ENCODE measurements around the gene RC3H2. TPM values are rescaled to one million over a fixed set of nuclear protein-coding genes. Genes with fewer than 3 reads are reported as not detected.
"Not testable (repeated sequence)": the region's sequence is repeated elsewhere in the genome, so short reads cannot be mapped to it uniquely, and the experiment has no call there.

Gene RC3H2
- polyA plus RNA-seq, 2 donors, result 8.5 to 9.2 TPM

- peaks cover 6 to 10% of the 10 kb centered on the region in 2 donors for H3K36me3 ChIP-seq (ENCODE audit: control insufficient read depth in 2 of 2, insufficient read depth in 2 of 2, low read length in 1 of 2)
- H3K4me1 ChIP-seq (ENCODE audit: control insufficient read depth in 2 of 2, insufficient read depth in 2 of 2, low read length in 1 of 2), result no peaks in the 10 kb centered on the region
- 82% methylated on average over 2 of the region's 2 CpGs for WGBS, 2 donors
- H3K27ac ChIP-seq (ENCODE audit: low read depth in 2 of 2, low read length in 1 of 2), result no peak overlapping the region
- H3K9me3 ChIP-seq (ENCODE audit: control insufficient read depth in 2 of 2, insufficient read depth in 1 of 2, low read depth in 1 of 2, low read length in 1 of 2), result no peaks in the 10 kb centered on the region
- no peak overlapping the region for H3K4me3 ChIP-seq (ENCODE audit: low read depth in 1 of 2, low read length in 2 of 2)
- no peaks in the 10 kb centered on the region for H3K27me3 ChIP-seq (ENCODE audit: control insufficient read depth in 1 of 2, insufficient read depth in 2 of 2, low read length in 2 of 2)
These were observed 25.7 kb downstream of the RC3H2 start for GRCh38 chr9:122879443-122879842.

GRCh38 chr9:122875523-122875922 is 29.6 kb downstream of the RC3H2 start:
- H3K36me3 ChIP-seq (ENCODE audit: control insufficient read depth in 2 of 2, insufficient read depth in 2 of 2, low read length in 1 of 2), result peaks cover 6 to 7% of the 10 kb centered on the region in 2 donors
- 76 to 84% methylated on average over 1 of the region's 1 CpG for WGBS, 2 donors
- no peak overlapping the region for H3K27ac ChIP-seq (ENCODE audit: low read depth in 2 of 2, low read length in 1 of 2)

GRCh38 chr9:122867276-122867675 is 37.9 kb downstream of the RC3H2 start:
- H3K27ac ChIP-seq (ENCODE audit: low read depth in 2 of 2, low read length in 1 of 2); H3K27me3 ChIP-seq (ENCODE audit: control insufficient read depth in 1 of 2, insufficient read depth in 2 of 2, low read length in 2 of 2); H3K4me1 ChIP-seq (ENCODE audit: control insufficient read depth in 2 of 2, insufficient read depth in 2 of 2, low read length in 1 of 2); H3K4me3 ChIP-seq (ENCODE audit: low read depth in 1 of 2, low read length in 2 of 2); H3K9me3 ChIP-seq (ENCODE audit: control insufficient read depth in 2 of 2, insufficient read depth in 1 of 2, low read depth in 1 of 2, low read length in 1 of 2); H3K36me3 ChIP-seq (ENCODE audit: control insufficient read depth in 2 of 2, insufficient read depth in 2 of 2, low read length in 1 of 2): not testable (repeated sequence)
- 89 to 95% methylated on average over 12 of the region's 27 CpGs for WGBS, 2 donors

More at GRCh38 chr9:122875523-122875922, 29.6 kb downstream of the RC3H2 start:
- H3K4me3 ChIP-seq (ENCODE audit: low read depth in 1 of 2, low read length in 2 of 2), result no peak overlapping the region
- H3K9me3 ChIP-seq (ENCODE audit: control insufficient read depth in 2 of 2, insufficient read depth in 1 of 2, low read depth in 1 of 2, low read length in 1 of 2), result no peaks in the 10 kb centered on the region
- H3K4me1 ChIP-seq (ENCODE audit: control insufficient read depth in 2 of 2, insufficient read depth in 2 of 2, low read length in 1 of 2), result no peaks in the 10 kb centered on the region
- no peaks in the 10 kb centered on the region for H3K27me3 ChIP-seq (ENCODE audit: control insufficient read depth in 1 of 2, insufficient read depth in 2 of 2, low read length in 2 of 2)

GRCh38 chr9:122866079-122866478 is 39.1 kb downstream of the RC3H2 start:
- no CpG with 5 or more reads among the region's 5 CpGs for WGBS, 2 donors
- Histone ChIP-seq H3K9me3 (ENCODE audit: control insufficient read depth in 2 of 2, insufficient read depth in 1 of 2, low read depth in 1 of 2, low read length in 1 of 2) (no peaks in the 10 kb centered on the region), H3K4me3 (ENCODE audit: low read depth in 1 of 2, low read length in 2 of 2) (no peak overlapping the region), H3K27ac (ENCODE audit: low read depth in 2 of 2, low read length in 1 of 2) (no peak overlapping the region), H3K27me3 (ENCODE audit: control insufficient read depth in 1 of 2, insufficient read depth in 2 of 2, low read length in 2 of 2) (no peaks in the 10 kb centered on the region), H3K36me3 (ENCODE audit: control insufficient read depth in 2 of 2, insufficient read depth in 2 of 2, low read length in 1 of 2) (peaks cover 0 to 2% of the 10 kb centered on the region in 2 donors), H3K4me1 (ENCODE audit: control insufficient read depth in 2 of 2, insufficient read depth in 2 of 2, low read length in 1 of 2) (no peaks in the 10 kb centered on the region)

- 80 to 86% methylated on average over 7 of the region's 7 CpGs for WGBS, 2 donors
- Histone ChIP-seq H3K4me3 (ENCODE audit: low read depth in 1 of 2, low read length in 2 of 2) (no peak overlapping the region), H3K27me3 (ENCODE audit: control insufficient read depth in 1 of 2, insufficient read depth in 2 of 2, low read length in 2 of 2) (no peaks in the 10 kb centered on the region), H3K9me3 (ENCODE audit: control insufficient read depth in 2 of 2, insufficient read depth in 1 of 2, low read depth in 1 of 2, low read length in 1 of 2) (no peaks in the 10 kb centered on the region), H3K36me3 (ENCODE audit: control insufficient read depth in 2 of 2, insufficient read depth in 2 of 2, low read length in 1 of 2) (peaks cover 0 to 2% of the 10 kb centered on the region in 2 donors), H3K27ac (ENCODE audit: low read depth in 2 of 2, low read length in 1 of 2) (no peak overlapping the region), H3K4me1 (ENCODE audit: control insufficient read depth in 2 of 2, insufficient read depth in 2 of 2, low read length in 1 of 2) (no peaks in the 10 kb centered on the region)
These were observed 39.9 kb downstream of the RC3H2 start for GRCh38 chr9:122865300-122865699.

- Histone ChIP-seq H3K4me3 (ENCODE audit: low read depth in 1 of 2, low read length in 2 of 2) (no peak overlapping the region), H3K4me1 (ENCODE audit: control insufficient read depth in 2 of 2, insufficient read depth in 2 of 2, low read length in 1 of 2) (no peaks in the 10 kb centered on the region), H3K27me3 (ENCODE audit: control insufficient read depth in 1 of 2, insufficient read depth in 2 of 2, low read length in 2 of 2) (no peaks in the 10 kb centered on the region), H3K9me3 (ENCODE audit: control insufficient read depth in 2 of 2, insufficient read depth in 1 of 2, low read depth in 1 of 2, low read length in 1 of 2) (no peaks in the 10 kb centered on the region), H3K27ac (ENCODE audit: low read depth in 2 of 2, low read length in 1 of 2) (no peak overlapping the region), H3K36me3 (ENCODE audit: control insufficient read depth in 2 of 2, insufficient read depth in 2 of 2, low read length in 1 of 2) (peaks cover 0 to 6% of the 10 kb centered on the region in 2 donors)
- WGBS, 2 donors, result 95 to 99% methylated on average over 3 of the region's 3 CpGs
These were observed 41.8 kb downstream of the RC3H2 start for GRCh38 chr9:122863407-122863806.

GRCh38 chr9:122860319-122861142 is 44.6 kb downstream of the RC3H2 start:
- no peaks in the 10 kb centered on the region for H3K9me3 ChIP-seq (ENCODE audit: control insufficient read depth in 2 of 2, insufficient read depth in 1 of 2, low read depth in 1 of 2, low read length in 1 of 2)
- H3K27me3 ChIP-seq (ENCODE audit: control insufficient read depth in 1 of 2, insufficient read depth in 2 of 2, low read length in 2 of 2), result no peaks in the 10 kb centered on the region
- no peak overlapping the region for H3K4me3 ChIP-seq (ENCODE audit: low read depth in 1 of 2, low read length in 2 of 2)
- H3K27ac ChIP-seq (ENCODE audit: low read depth in 2 of 2, low read length in 1 of 2), result no peak overlapping the region
- H3K36me3 ChIP-seq (ENCODE audit: control insufficient read depth in 2 of 2, insufficient read depth in 2 of 2, low read length in 1 of 2), result peaks cover 0 to 8% of the 10 kb centered on the region in 2 donors
- 84% methylated on average over 8 of the region's 8 CpGs for WGBS, 2 donors
- H3K4me1 ChIP-seq (ENCODE audit: control insufficient read depth in 2 of 2, insufficient read depth in 2 of 2, low read length in 1 of 2), result no peaks in the 10 kb centered on the region

- Histone ChIP-seq H3K27ac (ENCODE audit: low read depth in 2 of 2, low read length in 1 of 2) (no peak overlapping the region), H3K27me3 (ENCODE audit: control insufficient read depth in 1 of 2, insufficient read depth in 2 of 2, low read length in 2 of 2) (no peaks in the 10 kb centered on the region), H3K4me1 (ENCODE audit: control insufficient read depth in 2 of 2, insufficient read depth in 2 of 2, low read length in 1 of 2) (no peaks in the 10 kb centered on the region), H3K36me3 (ENCODE audit: control insufficient read depth in 2 of 2, insufficient read depth in 2 of 2, low read length in 1 of 2) (peaks cover 5 to 9% of the 10 kb centered on the region in 2 donors), H3K9me3 (ENCODE audit: control insufficient read depth in 2 of 2, insufficient read depth in 1 of 2, low read depth in 1 of 2, low read length in 1 of 2) (no peaks in the 10 kb centered on the region), H3K4me3 (ENCODE audit: low read depth in 1 of 2, low read length in 2 of 2) (no peak overlapping the region)
- 93 to 98% methylated on average over 3 of the region's 3 CpGs for WGBS, 2 donors
These were observed 47.3 kb downstream of the RC3H2 start for GRCh38 chr9:122857815-122858214.

GRCh38 chr9:122852085-122852786 is 52.9 kb downstream of the RC3H2 start:
- WGBS, 2 donors, result 98 to 99% methylated on average over 21 to 42 of the region's 59 CpGs
- not testable (repeated sequence) for H3K27ac ChIP-seq (ENCODE audit: low read depth in 2 of 2, low read length in 1 of 2); H3K9me3 ChIP-seq (ENCODE audit: control insufficient read depth in 2 of 2, insufficient read depth in 1 of 2, low read depth in 1 of 2, low read length in 1 of 2); H3K4me3 ChIP-seq (ENCODE audit: low read depth in 1 of 2, low read length in 2 of 2); H3K27me3 ChIP-seq (ENCODE audit: control insufficient read depth in 1 of 2, insufficient read depth in 2 of 2, low read length in 2 of 2); H3K36me3 ChIP-seq (ENCODE audit: control insufficient read depth in 2 of 2, insufficient read depth in 2 of 2, low read length in 1 of 2); H3K4me1 ChIP-seq (ENCODE audit: control insufficient read depth in 2 of 2, insufficient read depth in 2 of 2, low read length in 1 of 2)

Measured in esophagus (tissue), 2 donors.